Measurements from ENCODE around the gene KCNH6.

KCNH6 gene

DNA sequence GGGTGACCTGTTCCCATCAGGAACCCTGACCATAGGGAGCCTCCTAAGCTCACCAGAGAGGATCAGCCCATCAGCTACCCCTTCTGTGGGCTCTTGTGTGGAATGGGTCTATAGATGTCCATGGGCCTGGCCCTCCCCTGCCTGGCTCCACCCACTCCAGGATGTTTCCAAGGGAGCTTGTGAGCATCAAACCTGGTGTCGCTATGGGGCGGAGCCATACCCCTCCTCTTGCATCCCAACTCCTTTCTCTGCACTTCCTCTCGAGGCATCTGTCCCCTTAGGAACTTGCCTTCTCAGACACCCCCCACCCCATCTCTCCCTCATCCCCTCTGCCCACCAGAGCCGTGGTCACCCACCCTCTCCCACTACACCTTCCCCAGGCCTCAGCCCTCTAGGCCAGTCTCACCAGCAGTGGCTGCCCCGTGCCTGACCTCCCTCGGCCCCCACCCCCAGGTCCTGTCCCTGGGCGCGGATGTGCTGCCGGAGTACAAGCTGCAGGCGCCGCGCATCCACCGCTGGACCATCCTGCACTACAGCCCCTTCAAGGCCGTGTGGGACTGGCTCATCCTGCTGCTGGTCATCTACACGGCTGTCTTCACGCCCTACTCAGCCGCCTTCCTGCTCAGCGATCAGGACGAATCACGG lies 10.4 kb downstream of the KCNH6 start:
- no peak for DNase-seq (ENCODE audit: low read depth)

DNA sequence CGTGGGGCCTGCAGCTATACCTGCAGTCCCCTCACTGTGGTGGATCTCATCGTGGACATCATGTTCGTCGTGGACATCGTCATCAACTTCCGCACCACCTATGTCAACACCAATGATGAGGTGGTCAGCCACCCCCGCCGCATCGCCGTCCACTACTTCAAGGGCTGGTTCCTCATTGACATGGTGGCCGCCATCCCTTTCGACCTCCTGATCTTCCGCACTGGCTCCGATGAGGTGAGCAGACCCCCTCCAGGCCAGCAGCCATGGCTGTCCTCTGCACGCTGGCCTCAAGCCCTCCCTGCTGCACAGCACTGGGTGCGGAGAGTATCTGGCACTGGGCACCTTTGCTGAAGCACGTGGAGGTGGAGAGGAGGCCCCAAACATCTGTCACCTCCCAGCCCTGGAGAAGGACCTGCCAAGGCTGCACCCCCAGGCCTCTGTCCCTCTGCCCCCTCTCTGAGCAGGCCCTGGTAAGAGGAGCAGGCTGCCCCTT lies 11.0 kb downstream of the KCNH6 start:
- no peak for DNase-seq (ENCODE audit: low read depth)

GRCh38 chr17:63534816-63535455 lies 11.8 kb downstream of the KCNH6 start:
- DNase-seq (ENCODE audit: low read depth): no peak

- DNase-seq (ENCODE audit: low read depth): no peak
Observed at GRCh38 chr17:63535640-63536039, 12.5 kb downstream of the KCNH6 start.

GRCh38 chr17:63537001-63537400 lies 13.8 kb downstream of the KCNH6 start:
- DNase-seq (ENCODE audit: low read depth): no peak

DNA sequence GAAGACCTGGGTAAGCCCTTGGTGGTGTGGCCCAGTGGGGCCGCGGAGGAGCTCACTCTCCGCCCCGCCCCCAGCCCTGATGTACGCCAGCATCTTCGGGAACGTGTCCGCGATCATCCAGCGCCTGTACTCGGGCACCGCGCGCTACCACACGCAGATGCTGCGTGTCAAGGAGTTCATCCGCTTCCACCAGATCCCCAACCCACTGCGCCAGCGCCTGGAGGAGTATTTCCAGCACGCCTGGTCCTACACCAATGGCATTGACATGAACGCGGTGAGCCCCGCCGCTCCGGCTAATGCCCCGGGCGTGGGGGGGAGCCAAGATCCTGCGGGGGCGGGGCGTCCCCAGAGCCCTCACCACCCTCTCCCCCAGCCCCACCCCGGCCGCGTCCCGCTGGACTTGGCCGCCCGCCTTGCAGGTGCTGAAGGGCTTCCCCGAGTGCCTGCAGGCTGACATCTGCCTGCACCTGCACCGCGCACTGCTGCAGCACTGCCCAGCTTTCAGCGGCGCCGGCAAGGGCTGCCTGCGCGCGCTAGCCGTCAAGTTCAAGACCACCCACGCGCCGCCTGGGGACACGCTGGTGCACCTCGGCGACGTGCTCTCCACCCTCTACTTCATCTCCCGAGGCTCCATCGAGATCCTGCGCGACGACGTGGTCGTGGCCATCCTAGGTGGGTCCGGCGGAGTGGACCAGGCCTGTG lies 15.0 kb downstream of the KCNH6 start:
- DNase-seq (ENCODE audit: low read depth): no peak

GRCh38 chr17:63538693-63539595 lies 15.8 kb downstream of the KCNH6 start:
- no peak for DNase-seq (ENCODE audit: low read depth)

GRCh38 chr17:63540590-63540989 lies 17.4 kb downstream of the KCNH6 start:
- no peak for DNase-seq (ENCODE audit: low read depth)

GRCh38 chr17:63542218-63542545 lies 19.0 kb downstream of the KCNH6 start:
- no peak for DNase-seq (ENCODE audit: low read depth)

DNA sequence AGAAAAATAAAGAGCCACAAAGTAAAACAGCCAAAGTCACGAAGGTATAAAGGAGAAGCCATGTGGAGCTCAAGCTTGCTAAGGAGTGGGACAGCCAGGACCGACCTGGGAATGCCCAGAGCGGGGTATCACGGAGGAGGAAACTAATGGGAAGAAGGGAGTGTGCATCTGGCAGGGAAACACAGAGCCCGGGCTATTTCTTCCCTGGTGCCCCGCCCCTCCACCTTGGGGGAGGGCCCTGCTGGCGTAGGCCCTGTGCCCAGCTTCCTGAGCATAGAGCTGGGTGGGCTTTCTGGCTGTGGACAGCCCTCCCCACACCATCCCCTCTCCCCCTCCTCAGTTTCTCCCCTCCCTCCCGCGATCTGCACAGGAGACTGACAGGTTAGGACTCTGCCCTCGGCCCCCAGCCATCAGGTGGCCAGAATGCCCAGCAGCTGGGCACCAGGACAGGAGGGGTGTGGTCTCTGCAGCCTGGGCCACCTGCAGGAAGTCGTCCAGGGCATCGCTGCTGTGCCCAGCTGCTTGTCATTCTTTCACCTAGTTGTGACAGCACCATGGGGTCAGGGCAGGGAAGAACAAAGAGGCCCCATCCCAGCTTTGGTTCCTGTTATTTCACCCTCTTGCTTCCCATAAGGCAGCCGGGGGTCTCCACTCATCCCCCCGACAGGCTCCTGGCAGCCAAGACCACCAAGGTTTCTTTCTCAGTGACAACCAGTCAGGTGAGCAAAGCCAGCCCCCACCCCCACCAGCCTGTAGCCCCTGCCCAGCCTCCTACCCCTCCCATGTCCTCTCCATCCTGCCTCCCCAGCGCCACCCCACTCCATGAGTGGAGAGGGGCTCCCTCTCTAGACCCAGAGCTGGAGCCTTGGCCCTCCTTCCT lies 20.0 kb downstream of the KCNH6 start:
- no peak for DNase-seq (ENCODE audit: low read depth)

- DNase-seq (ENCODE audit: low read depth): no peak
Observed at GRCh38 chr17:63543822-63544420, 20.8 kb downstream of the KCNH6 start.

GRCh38 chr17:63544467-63545301 lies 21.5 kb downstream of the KCNH6 start:
- no peak for DNase-seq (ENCODE audit: low read depth)

GRCh38 chr17:63546308-63547082 lies 23.3 kb downstream of the KCNH6 start:
- DNase-seq (ENCODE audit: low read depth): no peak

- DNase-seq (ENCODE audit: low read depth): no peak
Observed at GRCh38 chr17:63547083-63547523, 23.9 kb downstream of the KCNH6 start.

- DNase-seq (ENCODE audit: low read depth): no peak
Observed at GRCh38 chr17:63549289-63549945, 26.3 kb downstream of the KCNH6 start.

DNA sequence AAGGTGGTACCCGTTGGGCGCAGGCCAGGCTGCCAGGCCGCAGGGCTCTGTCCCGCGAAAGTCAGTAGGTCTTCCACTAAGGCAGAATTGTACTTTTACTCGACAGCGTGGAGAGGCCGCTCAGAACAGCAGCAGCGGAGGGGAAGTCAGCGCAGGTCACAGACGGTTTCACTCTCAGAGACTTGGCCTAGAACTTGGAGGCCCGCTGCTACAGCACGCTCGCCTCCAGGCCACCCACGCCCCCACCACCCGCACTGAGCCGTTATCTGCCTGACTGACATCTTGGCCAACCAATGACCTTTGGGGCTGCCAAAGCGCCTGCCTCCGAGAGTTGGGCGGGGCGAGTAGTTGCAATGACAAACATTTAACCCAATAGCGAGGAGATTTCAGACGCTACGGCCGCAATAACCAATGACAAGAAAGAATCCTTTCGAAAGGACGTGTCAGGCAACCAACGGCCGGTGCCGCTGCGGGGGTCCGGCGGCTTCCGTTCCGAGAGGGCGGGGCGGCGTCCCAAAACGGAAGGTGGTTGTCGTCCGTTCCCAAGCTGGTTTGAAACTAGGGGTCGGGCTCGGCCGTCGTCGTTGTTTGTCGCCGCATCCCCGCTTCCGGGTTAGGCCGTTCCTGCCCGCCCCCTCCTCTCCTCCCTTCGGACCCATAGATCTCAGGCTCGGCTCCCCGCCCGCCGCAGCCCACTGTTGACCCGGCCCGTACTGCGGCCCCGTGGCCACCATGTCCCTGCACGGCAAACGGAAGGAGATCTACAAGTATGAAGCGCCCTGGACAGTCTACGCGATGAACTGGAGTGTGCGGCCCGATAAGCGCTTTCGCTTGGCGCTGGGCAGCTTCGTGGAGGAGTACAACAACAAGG lies 27.0 kb downstream of the KCNH6 start, which contains the start of gene DCAF7:
DCAF7 (plus strand) TSS at position 532 of the 871 bp plus-strand sequence; CDS start at position 733, 201 bp downstream.
- DNase-seq (ENCODE audit: low read depth): peak; percentile 99
